Left renal cortex interstitium (tissue), 4 donors: ENCODE measurements around the gene COL13A1. TPM values are rescaled to one million over a fixed set of nuclear protein-coding genes. Genes with fewer than 3 reads are reported as not detected.

Experiments
- DNase-seq, 4 donors: peaks; one replicate each; pipeline ENCODE4 v3.0.0-alpha.2; 2013; ENCODE audit warnings: low read depth in 4 of 4, low spot score in 2 of 4, missing footprints in 1 of 4
- polyA plus RNA-seq, 4 donors: library from polyadenylated mRNA; unstranded; fragments of 120-200 nt; gene quantifications; one replicate each; pipeline ENCODE4 v1.2.1, GENCODE V29; 2013; ENCODE audit not compliant: insufficient read length in 4 of 4

Gene COL13A1
- polyA plus RNA-seq, 4 donors: 18.1 to 34.7 (median 25.6) TPM

DNA sequence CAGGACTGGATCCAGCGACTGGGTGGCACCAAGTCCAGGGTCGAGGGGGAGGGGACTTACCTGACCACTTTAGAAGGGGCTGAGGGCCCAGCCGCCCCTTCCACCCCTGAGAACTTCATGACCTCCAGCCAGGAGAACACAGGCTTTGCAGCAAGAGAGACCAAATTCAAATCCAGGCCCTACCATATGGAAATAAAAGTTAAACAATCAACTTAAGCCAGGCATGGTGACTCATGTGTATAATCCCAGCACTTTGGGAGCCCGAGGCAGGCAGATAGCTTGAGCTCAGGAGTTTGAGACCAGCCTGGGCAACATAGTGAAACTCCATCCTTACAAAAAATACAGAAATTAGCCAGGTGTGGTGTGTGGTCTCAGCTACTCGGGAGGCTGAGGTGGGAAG is 61.9 kb downstream of the COL13A1 start:
- DNase-seq: no peak

DNA sequence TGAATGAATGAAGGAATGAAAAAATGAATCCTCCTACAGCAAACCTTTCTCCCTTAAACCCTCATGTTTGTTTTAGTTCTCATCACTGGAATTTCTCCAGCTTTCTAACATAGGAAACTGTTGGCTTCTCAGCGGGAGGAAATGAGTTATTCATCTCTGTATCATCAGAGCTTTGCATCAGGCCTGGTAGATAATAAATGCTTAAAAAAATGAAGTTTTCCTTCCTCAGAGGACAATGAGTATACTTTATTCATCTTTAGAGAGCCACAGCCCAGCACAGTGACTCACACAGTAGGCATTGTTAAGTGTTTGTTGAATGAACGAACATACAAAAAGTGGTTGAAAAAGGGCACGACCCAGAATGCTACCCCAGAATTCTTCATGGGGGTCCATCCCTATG is 62.6 kb downstream of the COL13A1 start:
- DNase-seq: no peak

DNA sequence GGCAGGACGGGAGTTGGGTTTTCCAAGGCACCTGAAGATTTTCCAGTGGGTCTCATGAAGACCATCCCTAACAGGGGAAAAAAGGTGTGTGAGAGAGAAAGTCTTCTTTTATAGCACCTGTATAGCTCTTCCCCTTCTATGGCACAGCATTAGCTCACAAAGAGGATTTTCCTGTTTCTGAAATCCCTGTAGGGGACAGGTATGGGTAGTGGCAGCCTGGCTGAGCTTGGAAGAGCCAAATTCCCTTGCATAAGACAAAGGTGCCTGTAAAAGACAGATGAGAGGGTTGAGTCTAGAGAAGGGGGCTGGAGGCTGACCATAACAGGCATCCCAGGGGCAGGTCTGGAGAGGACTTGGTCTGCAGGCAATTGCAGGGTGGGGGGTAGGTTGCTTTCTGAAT is 63.7 kb downstream of the COL13A1 start:
- no peak for DNase-seq

DNA sequence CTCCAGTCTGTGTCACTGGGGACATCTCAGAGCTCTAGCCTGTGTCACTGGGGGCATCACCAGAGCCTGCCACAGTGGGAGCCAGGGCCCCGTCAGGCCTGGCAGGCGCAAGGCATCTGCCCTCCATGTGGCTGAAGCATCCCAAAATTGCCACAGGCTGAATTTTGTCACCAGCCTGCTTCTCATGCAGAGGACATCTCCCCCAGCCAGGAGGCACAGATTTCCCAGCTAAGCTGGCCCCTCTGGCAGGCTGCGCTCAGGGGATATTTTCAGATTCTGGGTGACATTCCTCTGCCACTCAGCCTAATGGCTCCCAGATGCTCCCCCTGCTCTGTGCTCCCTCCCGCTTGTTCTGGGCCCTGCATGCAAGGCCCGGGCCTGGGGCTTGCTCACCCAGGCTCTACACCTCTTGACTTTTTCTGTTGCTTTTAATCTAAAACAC is 64.6 kb downstream of the COL13A1 start:
- no peak for DNase-seq

- DNase-seq: peak in 1 of 4 donors; percentile 59
Observed at GRCh38 chr10:69866688-69867461, 65.2 kb downstream of the COL13A1 start.

DNA sequence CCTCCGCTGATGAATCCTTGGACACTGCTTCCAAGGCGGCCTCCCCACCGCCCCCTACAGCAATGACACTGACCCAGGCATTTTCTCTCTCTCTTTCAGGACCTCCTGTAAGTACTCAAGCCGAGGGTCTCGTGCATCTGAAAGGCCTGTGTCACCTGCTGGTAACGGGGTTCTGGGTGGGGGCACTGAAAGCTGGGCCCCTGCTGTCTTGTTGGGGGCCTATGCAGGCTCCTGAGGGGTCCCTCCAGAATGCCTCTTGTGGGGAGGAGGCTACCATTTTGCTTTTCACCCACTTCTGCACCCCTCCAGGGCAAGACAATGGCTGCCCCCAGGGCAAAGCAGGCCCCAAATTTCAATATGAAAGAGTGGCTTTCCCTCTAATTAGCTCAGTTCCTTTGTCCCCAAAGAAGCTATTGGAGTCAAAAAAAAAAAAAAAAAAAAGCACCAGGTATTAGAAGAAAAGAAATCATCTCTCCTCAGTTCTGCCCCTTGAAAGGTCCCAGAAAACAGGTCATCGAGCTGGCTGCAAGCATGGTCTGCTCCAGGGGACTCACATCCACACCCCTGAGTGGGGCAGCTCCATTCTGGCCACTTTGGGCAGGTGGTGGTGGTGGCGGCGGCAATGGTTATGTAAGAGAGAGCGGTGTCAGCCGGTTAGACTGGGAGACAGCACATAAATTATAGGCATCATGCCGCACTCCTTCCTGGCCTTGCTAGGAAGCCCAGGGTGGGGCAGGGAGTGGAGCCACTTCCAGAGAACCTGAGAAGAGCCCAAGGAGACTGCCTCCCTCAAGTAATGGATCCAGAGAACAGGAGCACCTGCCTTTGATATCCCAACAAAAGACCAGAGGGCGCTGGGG is 66.2 kb downstream of the COL13A1 start:
- DNase-seq: no peak

GRCh38 chr10:69868821-69869220 is 67.1 kb downstream of the COL13A1 start:
- DNase-seq: no peak

DNA sequence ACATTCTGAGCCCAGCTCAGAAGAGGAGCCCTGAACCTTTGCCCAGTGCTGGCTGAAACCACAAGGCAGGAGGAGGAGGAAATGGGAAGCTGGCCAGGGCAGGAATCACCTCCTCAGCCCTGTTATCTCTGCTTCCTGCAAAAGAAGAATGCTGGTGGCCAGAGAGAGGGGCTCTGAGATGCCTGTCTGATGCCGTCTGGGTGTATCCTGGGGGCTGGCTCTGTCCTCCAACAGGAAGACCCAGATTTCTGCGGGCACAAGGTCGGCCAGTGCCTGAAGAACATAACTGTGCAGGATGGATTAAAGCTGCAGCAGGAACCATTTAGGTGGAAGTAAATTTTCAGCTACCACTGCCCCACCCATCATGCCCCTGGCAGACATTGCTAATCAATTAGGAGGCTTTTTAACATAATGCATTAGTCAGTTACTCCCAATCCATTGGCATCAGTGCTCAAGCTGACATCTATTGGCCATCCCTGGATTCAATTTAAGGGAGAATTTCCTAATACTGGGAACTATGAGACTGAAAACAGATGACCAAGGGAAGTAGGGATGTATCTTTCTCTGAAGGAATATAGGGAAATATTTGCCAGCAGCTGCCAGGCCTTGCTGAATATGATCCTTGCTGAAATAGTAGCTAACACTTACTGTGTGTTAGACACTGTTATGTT is 67.7 kb downstream of the COL13A1 start:
- no peak for DNase-seq

DNA sequence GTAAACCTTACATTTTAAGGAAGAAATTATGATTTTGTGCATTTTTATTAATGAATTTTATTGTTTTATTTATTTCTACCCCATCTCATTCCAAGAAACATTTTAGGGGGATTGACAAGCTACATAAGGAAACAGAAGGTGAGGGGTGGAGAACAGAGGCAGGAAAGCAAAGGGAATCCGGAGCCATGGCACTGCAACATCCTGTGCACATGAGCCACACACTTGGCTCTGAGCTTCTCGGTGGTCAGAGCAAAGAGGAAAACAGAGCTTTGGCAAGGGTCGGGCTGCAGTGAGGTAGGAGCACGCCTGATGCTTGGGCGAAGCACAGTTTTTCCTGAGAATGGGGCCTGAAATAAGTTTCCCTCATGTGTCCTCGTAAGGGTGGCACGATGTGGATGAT is 68.9 kb downstream of the COL13A1 start:
- DNase-seq: no peak

DNA sequence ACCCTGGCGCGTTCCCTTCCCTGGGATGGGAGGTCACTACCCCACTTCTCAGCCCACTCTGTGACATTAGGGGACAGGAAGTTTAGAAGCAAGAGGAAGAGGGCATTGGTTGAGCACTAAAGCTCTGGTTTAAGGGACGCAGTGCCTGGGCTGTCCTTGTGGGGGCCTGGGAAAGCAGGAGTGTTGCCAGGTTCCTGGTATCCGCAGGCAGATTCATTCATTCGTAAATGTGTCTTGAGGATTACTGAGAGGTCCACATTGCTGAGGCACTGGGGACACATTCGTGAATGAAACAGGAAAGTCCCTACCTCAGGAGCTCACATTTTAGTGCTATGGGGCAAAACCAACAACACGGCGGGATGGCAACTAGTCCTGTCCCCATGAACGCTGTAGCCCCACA is 69.4 kb downstream of the COL13A1 start:
- DNase-seq: no peak

DNA sequence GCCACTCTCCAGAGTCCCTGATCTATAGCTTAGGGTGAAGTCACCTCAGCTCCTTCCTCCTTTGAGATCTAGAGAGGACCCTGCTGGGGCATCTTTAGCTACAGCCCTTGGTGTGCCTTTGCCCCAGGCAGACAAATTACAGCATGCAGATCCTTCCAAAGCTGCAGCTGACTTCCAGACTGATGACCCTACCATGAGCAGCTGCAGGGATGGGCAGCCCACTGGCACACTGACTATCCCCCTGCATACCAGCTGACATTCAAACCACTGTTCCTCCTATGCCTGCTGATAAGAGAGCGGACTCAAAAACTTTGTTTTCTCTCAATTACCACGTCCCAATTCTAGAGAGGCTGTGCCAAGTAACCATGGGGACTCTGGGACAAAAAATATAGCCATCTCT is 70.6 kb downstream of the COL13A1 start:
- no peak for DNase-seq

DNA sequence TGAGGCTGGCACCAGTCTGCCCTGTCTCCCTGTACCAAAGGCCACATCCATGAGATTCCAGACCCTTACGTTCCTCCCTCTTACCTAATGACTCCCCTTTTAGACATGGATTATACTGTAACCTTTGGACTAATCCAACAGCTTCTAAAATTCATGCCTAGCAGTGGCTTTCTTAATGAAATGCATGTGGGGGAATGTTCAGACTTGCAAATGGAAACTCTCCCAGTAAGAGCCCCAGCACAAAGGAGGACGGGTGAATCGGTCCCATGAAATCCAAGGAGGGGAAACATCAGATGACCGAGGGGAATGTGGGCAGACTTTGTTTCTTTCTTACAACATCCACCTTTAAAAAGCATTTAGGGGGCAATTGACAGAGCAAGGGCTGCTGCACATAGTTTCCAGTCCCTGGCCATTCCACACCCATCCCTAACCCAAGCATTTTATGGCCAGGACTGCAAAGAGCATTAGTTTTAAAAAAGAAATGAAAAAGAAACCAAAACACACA is 71.5 kb downstream of the COL13A1 start:
- no peak for DNase-seq

GRCh38 chr10:69874449-69874848 is 72.7 kb downstream of the COL13A1 start:
- DNase-seq: no peak

GRCh38 chr10:69875856-69876255 is 74.2 kb downstream of the COL13A1 start:
- no peak for DNase-seq

- no peak for DNase-seq
Observed at GRCh38 chr10:69876286-69876685, 74.6 kb downstream of the COL13A1 start.

GRCh38 chr10:69876931-69877330 is 75.2 kb downstream of the COL13A1 start:
- DNase-seq: no peak

DNA sequence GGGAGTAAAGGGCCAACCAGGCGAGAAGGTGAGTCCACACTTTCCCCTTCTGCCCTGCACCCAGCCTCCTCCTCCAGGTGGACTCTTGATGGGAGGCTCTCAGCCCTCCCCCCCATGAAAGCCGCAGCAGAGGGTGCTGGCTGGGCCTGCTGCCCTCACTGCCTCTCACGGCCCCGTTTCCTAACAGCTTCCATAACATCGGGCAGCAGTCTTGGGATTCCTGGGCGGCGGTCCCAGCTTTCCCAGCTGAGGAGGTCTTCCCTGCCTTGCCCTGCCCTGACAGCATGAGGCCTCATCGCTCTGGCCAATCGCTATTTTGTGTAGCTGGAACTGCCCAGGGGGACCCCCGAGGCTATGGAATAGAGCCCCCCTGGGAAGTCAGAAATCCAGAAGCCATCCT is 76.3 kb downstream of the COL13A1 start:
- no peak for DNase-seq

DNA sequence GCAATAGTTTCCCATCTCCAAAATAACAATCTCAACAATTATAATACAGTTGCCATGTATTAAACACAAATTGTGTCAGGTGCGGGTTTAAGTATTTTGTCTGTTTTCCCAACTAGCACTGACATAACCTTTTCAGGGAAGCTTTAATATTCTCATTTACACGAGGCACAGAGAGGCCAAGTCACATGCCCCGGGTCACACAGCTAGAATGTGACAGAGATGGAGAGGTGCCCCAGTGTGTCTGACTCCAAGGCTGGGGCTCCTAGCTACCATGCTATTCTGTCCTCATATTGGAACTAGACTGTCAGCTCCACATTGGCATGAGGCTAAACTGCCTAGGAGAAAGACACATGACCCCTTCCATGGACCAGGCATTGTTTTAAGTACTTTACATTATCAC is 77.2 kb downstream of the COL13A1 start:
- no peak for DNase-seq

DNA sequence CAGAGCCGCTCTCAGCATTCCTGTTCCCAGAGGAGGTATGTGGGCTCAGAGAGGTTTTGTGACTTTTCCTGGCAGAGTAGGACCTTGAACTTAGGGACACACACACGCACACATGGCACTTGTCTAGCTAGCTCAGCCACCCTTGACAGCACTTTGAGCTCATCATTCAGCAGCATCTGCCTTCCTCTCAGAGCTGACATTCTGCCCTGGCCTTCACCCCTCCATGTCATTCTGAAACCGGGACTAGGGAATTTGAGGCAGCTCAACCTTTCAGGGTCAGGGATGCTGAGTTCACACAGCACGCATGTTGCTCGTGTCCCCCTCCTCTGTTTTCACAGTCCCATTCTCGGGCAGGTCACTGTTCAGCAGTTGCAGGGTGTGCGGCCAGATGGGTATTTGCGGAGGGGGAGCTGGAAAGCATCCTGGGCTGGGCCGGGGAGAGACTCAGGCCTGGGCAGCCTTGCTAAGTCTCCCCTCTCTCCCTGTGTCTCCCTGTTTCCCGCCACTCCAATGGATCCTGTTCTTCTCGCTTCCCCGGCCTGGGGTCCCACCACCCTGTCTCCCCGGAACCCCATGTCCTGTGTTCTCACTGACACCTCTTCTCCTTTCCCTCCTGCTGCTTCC is 78.0 kb downstream of the COL13A1 start:
- DNase-seq: no peak

DNA sequence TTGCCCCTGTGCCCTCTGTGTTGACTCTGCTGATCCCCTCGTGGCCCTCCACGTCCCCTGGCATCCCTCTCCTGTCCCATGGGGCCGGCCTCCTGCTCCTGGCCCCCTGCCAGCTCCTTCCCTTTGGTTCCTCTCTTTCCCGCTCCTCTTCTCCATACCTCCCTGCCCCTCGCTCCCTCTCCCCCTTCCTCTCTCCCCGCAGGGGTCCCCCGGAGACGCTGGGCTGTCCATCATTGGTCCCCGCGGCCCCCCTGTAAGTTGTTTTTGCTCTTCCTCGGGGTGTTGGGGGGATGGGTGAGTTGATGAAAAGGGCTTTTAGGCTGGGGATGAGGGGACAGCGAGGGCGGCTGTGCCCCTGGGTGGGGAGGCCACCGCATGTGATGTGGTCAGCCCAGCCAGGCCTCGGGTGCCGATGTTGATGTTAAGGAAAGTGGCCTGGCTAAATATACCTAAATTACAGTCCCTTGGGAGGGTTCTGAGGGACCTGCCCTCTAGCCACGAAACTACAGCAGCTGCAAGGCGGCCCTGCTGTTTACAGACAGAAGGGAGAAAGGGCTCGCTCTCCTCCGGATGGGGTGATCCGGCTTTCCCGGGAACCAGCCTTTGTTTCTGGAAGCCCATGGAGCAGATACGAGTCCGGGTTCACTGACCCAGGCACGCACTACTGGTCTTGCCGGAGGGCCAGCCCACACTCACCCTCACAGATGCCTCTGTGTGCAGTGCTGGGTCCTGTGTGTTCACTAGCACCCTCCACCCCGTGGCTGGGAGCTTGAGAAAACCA is 78.8 kb downstream of the COL13A1 start:
- no peak for DNase-seq
